ENCODE data around the gene CHRNA4. TPM values are rescaled to one million over a fixed set of nuclear protein-coding genes. Genes with fewer than 3 reads are reported as not detected.

The CHRNA4 gene
- total and polyA plus RNA-seq, 10 of the 15 experiments (the other 5 are each of a cell fraction or from before 2014, with no cell fraction given) = 0.04 to 0.41 (median 0.06) TPM; not detected in 5

DNA sequence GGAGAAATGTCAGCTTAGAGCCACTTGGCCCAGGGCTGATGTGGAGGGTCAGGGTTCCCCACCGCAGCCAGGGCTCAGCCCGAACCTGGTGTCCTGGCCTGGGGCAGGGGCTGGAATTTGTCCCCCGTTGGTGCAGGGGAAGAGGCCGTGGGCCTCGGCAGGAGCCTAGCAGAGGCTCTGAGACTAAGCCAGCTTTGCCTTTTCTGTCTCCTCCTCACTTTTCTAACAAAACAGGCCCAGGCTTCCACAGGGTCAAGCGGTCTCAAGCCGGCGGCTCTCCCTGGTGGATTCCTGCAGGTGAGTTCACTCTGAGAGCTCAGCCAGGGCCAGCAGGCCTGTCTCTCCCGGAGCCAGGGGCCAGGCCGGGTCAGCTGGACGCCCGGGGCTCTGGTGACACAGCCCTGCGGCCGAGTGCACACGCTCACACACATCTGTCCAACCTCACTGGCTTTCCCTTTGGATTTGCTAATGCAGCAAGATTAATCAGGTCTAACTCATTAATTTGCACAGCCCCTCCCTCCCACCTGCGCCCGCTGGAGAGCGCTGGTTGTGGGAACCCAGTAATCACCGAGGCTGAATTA lies 2.9 kb upstream of the CHRNA4 start (continued):
- TF ChIP-seq, protein P1, sequence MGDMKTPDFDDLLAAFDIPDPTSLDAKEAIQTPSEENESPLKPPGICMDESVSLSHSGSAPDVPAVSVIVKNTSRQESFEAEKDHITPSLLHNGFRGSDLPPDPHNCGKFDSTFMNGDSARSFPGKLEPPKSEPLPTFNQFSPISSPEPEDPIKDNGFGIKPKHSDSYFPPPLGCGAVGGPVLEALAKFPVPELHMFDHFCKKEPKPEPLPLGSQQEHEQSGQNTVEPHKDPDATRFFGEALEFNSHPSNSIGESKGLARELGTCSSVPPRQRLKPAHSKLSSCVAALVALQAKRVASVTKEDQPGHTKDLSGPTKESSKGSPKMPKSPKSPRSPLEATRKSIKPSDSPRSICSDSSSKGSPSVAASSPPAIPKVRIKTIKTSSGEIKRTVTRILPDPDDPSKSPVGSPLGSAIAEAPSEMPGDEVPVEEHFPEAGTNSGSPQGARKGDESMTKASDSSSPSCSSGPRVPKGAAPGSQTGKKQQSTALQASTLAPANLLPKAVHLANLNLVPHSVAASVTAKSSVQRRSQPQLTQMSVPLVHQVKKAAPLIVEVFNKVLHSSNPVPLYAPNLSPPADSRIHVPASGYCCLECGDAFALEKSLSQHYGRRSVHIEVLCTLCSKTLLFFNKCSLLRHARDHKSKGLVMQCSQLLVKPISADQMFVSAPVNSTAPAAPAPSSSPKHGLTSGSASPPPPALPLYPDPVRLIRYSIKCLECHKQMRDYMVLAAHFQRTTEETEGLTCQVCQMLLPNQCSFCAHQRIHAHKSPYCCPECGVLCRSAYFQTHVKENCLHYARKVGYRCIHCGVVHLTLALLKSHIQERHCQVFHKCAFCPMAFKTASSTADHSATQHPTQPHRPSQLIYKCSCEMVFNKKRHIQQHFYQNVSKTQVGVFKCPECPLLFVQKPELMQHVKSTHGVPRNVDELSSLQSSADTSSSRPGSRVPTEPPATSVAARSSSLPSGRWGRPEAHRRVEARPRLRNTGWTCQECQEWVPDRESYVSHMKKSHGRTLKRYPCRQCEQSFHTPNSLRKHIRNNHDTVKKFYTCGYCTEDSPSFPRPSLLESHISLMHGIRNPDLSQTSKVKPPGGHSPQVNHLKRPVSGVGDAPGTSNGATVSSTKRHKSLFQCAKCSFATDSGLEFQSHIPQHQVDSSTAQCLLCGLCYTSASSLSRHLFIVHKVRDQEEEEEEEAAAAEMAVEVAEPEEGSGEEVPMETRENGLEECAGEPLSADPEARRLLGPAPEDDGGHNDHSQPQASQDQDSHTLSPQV (IDR thresholded peaks at IDR 0.05) = no peak
- no peak for TF ChIP-seq DPF2 (IDR thresholded peaks at IDR 0.05)
- no peak for TF ChIP-seq RAD21 (IDR thresholded peaks at IDR 0.05; ENCODE audit: insufficient read depth, low read depth, low read length)
- TF ChIP-seq ZNF207 (IDR thresholded peaks at IDR 0.05; ENCODE audit: borderline replicate concordance) = no peak

DNA sequence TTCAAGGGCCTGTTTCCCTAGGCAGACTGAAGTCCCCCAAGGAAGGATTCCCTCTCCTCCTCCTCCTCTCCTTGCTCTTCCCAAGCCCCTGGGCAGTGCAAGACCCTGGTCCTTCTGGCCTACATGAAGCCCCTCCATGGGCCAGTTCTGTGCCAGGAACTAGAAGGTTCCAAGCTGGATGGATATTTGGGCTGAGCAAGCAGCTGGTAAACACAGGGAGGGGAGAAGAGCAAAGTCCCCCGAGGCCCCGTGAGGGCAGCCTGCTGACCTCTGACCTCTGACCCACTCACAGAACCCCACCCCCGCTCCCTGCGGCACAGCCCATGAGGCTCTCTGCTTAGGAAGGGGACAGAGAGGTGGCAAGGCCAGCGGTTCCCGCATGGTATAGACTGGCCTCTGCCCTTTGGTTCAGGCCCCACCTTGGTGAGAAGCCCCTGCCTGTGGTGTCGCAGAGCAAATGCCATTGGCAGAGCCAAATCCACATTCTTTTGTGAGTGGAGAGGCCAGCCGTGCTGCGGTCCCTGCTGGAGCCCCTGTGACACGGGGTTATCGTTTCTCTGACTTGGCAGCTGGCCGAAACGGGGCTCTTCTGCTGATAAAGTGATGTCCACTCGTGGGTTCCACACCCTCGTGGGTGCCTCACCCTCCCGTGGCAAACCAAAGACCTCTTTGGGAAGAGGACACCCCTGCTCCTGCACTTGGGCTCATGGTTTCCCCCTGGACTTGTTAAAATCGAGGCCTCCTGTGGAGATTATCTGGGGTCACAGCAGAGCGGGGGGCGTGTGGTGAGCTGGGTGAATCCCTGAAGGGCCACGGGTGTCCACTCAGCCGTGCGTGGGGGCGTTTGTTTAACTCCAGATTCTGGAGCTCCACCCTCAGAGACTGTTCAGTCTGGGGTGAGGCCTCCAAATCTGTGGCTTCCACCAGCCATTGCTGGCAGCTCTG lies 2.1 kb upstream of the CHRNA4 start:
- CTCF ChIA-PET = interaction anchor here (0.8 kb wide), 1 partner anchor 19 kb away, joined by 3 read pairs; no protein-coding TSS in a partner anchor
- H3K9ac ChIP-seq (ENCODE audit: control insufficient read depth, insufficient read depth, low read length) = no peak overlapping the region
- no peaks in the 10 kb centered on the region for H3K36me3 ChIP-seq (ENCODE audit: control insufficient read depth in 2 of 2, insufficient read depth in 2 of 2, low read length in 1 of 2)
- POLR2A ChIA-PET = no interaction called here
- 36% methylated on average over 23 of the region's 23 CpGs for WGBS (ENCODE audit: insufficient coverage, insufficient replicate concordance, low lambda C conversion rate, missing lambda C conversion rate)
- no peak overlapping the region for H3K27ac ChIP-seq (ENCODE audit: control insufficient read depth, insufficient read depth)
- RAD21 ChIA-PET (ENCODE audit: unreplicated experiment) = no interaction called here
- H4K20me1 ChIP-seq (ENCODE audit: control insufficient read depth, insufficient read depth) = no peaks in the 10 kb centered on the region
- intact Hi-C loops (cut with micrococcal nuclease; ENCODE audit: unreplicated experiment) = no loop called here
- no peak overlapping the region for H2AFZ ChIP-seq (ENCODE audit: control insufficient read depth, low read depth, low read length)
- FAIRE-seq (no peak), ATAC-seq (no peak), DNase-seq (ENCODE audit: low read depth, low spot score) (no peak)
- H3K9me3 ChIP-seq (replicated peaks; ENCODE audit: control insufficient read depth, insufficient read depth, low read length) = no peaks in the 10 kb centered on the region
- no TSS peak for BruUV-seq (replicated peaks)
- in situ Hi-C loops (cut with MboI) = no loop called here
- H3K4me2 ChIP-seq (ENCODE audit: control insufficient read depth, insufficient read depth) = no peak overlapping the region
- no peaks in the 10 kb centered on the region for H3K79me2 ChIP-seq (ENCODE audit: control insufficient read depth, insufficient read depth, low read length)
- H3K4me1 ChIP-seq (ENCODE audit: control insufficient read depth, insufficient read depth, low read length) = no peaks in the 10 kb centered on the region
- TF ChIP-seq NR2C1 (IDR thresholded peaks at IDR 0.05) (0 out of 2 replicates have a peak, but pooled peaks have one; percentile 8), NR2F1 (conservative IDR thresholded peaks at IDR 0.05) (0 out of 2 replicates have a peak, but pooled peaks have one; percentile 34), RB1 (IDR thresholded peaks at IDR 0.05; ENCODE audit: borderline replicate concordance) (no peak)
- H3K4me3 ChIP-seq = no peak overlapping the region
- H3K27me3 ChIP-seq (replicated peaks in 1 of 2; ENCODE audit: control insufficient read depth in 2 of 2, insufficient read depth in 2 of 2, low read length in 1 of 2) = no peaks in the 10 kb centered on the region; a peak in 1 of 4 replicates
- SMC1A ChIA-PET (ENCODE audit: uncharacterized antibody, unreplicated experiment) = no interaction called here
